H1 (cell line): ENCODE results near the gene LRRC3C. TPM values are rescaled to one million over a fixed set of nuclear protein-coding genes. Genes with fewer than 3 reads are reported as not detected.

Source experiments
- CTCF ChIA-PET: fragments of 300-600 bp; sonication (Branson Sonifier 250); formaldehyde crosslinking; loops from one replicate; lab custom pipeline; 2021; ENCODE audit not compliant: partially characterized antibody; lab: Charles Lee
- POLR2A ChIA-PET: fragments of 300-600 bp; sonication (Branson Sonifier 250); formaldehyde crosslinking; loops from one replicate; lab custom pipeline; 2021; ENCODE audit warnings: inconsistent platforms; ENCODE audit not compliant: partially characterized antibody; lab: Charles Lee
- DNase-seq, 2 experiments: peaks; one replicate each; pipeline versions ENCODE4 v3.0.0 to v3.0.0-alpha.2; 2010 to 2022; ENCODE audit warnings: low spot score in 2 of 2, low read depth in 1 of 2, mixed read lengths in 1 of 2
- FAIRE-seq: peaks from 2 replicates; lab custom pipeline; 2011; peaks lifted over from hg19 to GRCh38; lab: Jason Lieb, UNC
- H2AFZ ChIP-seq: 2 replicates; pipeline ENCODE4 v1.8.1; 2012; ENCODE audit warnings: low read length, inconsistent platforms
- H2AK5ac ChIP-seq: 2 replicates; pipeline ENCODE4 v1.6.1; 2013; ENCODE audit warnings: low read depth, low read length
- H2BK120ac ChIP-seq: replicated peaks from 2 replicates; pipeline ENCODE3; 2013; ENCODE audit warnings: low read depth, low read length, inconsistent platforms
- H2BK12ac ChIP-seq: 2 replicates; pipeline ENCODE4 v1.6.1; 2013; ENCODE audit warnings: low read depth, low read length
- H2BK15ac ChIP-seq: 2 replicates; pipeline ENCODE4 v1.6.1; 2013; ENCODE audit warnings: low read length
- H2BK20ac ChIP-seq: 2 replicates; pipeline ENCODE4 v1.6.1; 2013; ENCODE audit warnings: low read length
- H2BK5ac ChIP-seq: 2 replicates; pipeline ENCODE4 v1.6.1; 2013; ENCODE audit warnings: low read depth, low read length
- H3K14ac ChIP-seq: 2 replicates; pipeline ENCODE4 v1.6.1; 2013; ENCODE audit warnings: inconsistent platforms; ENCODE audit not compliant: insufficient read length
- H3K18ac ChIP-seq: 2 replicates; pipeline ENCODE4 v1.6.1; 2013; ENCODE audit warnings: low read length; ENCODE audit errors: extremely low read depth
- H3K23ac ChIP-seq: 2 replicates; pipeline ENCODE4 v1.6.1; 2013; ENCODE audit warnings: inconsistent platforms; ENCODE audit not compliant: insufficient read length
- H3K23me2 ChIP-seq: 2 replicates; pipeline ENCODE4 v1.6.1; 2013; ENCODE audit warnings: low read depth, low read length
- H3K27ac ChIP-seq: 2 replicates; pipeline ENCODE4 v1.6.1; 2011; ENCODE audit warnings: low read depth, low read length, inconsistent platforms
- H3K27me3 ChIP-seq, 4 experiments: replicated peaks in 1 of 4; 1 replicate in 1 of 4; 2 replicates in 3 of 4; pipeline versions ENCODE4 v1.6.1 to v1.8.1; 2011 to 2013; ENCODE audit warnings: low read length in 3 of 4, mild to moderate bottlenecking in 3 of 4, inconsistent platforms in 2 of 4, mixed read lengths in 2 of 4, moderate library complexity in 1 of 4; ENCODE audit not compliant: control insufficient read depth in 3 of 4, insufficient read depth in 3 of 4; ENCODE audit errors: extremely low read depth in 1 of 4
- H3K36me3 ChIP-seq, 4 experiments: 2 replicates each; pipeline versions ENCODE4 v1.6.1 to v1.8.1; 2011 to 2013; ENCODE audit warnings: mild to moderate bottlenecking in 4 of 4, low read length in 3 of 4, moderate library complexity in 2 of 4, control low read depth in 1 of 4, inconsistent platforms in 1 of 4; ENCODE audit not compliant: insufficient read depth in 4 of 4, control insufficient read depth in 2 of 4
- H3K4ac ChIP-seq: replicated peaks from 2 replicates; pipeline ENCODE3; 2013; ENCODE audit warnings: low read length, low read depth, mixed read lengths, inconsistent platforms; ENCODE audit not compliant: insufficient read length
- H3K4me1 ChIP-seq, 4 experiments: replicated peaks in 1 of 4; 1 replicate in 1 of 4; 2 replicates in 3 of 4; pipeline versions ENCODE4 v1.6.1 to v1.8.1; 2011 to 2013; ENCODE audit warnings: low read length in 3 of 4, inconsistent platforms in 2 of 4, mixed read lengths in 1 of 4; ENCODE audit not compliant: insufficient read depth in 4 of 4, control insufficient read depth in 3 of 4
- H3K4me2 ChIP-seq, 2 experiments: 2 replicates each; pipeline versions ENCODE4 v1.6.1 to v1.8.1; 2011 to 2013; ENCODE audit warnings: low read depth in 2 of 2, low read length in 2 of 2, control low read depth in 1 of 2, inconsistent platforms in 1 of 2, mild to moderate bottlenecking in 1 of 2; ENCODE audit not compliant: insufficient read depth in 1 of 2
- H3K4me3 ChIP-seq, 4 experiments: fragments of 200-600, 300-600 bp in 1 of 4; sonication (generic), shearing (Covaris generic), sonication (Bioruptor Twin) in 1 of 4; 2 replicates each; pipeline versions ENCODE4 v1.5.1 to v1.8.1; 2011 to 2016; ENCODE audit warnings: low read length in 4 of 4, low read depth in 3 of 4, control low read depth in 2 of 4, inconsistent platforms in 2 of 4, mild to moderate bottlenecking in 2 of 4, mixed read lengths in 1 of 4, moderate library complexity in 1 of 4; ENCODE audit not compliant: insufficient read depth in 2 of 4; ENCODE audit errors: extremely low read depth in 1 of 4
- H3K56ac ChIP-seq: replicated peaks from 2 replicates; pipeline ENCODE3; 2013; ENCODE audit warnings: low read depth, mild to moderate bottlenecking, mixed read lengths, low read length, inconsistent platforms; ENCODE audit not compliant: insufficient read length
- H3K79me1 ChIP-seq: 2 replicates; pipeline ENCODE4 v1.6.1; 2013; ENCODE audit warnings: low read depth, low read length, control low read depth
- H3K79me2 ChIP-seq, 2 experiments: 2 replicates each; pipeline versions ENCODE4 v1.6.1 to v1.8.1; 2012 to 2013; ENCODE audit warnings: low read length in 2 of 2, mild to moderate bottlenecking in 2 of 2, inconsistent platforms in 1 of 2; ENCODE audit not compliant: insufficient read depth in 2 of 2, control insufficient read depth in 1 of 2
- H3K9ac ChIP-seq, 4 experiments: replicated peaks in 1 of 4; 1 replicate in 1 of 4; 2 replicates in 3 of 4; pipeline versions ENCODE4 v1.6.1 to v1.8.1; 2011 to 2013; ENCODE audit warnings: low read depth in 3 of 4, low read length in 3 of 4, control low read depth in 2 of 4, mild to moderate bottlenecking in 2 of 4, moderate library complexity in 2 of 4, inconsistent platforms in 1 of 4; ENCODE audit errors: extremely low read depth in 1 of 4
- H3K9me3 ChIP-seq, 2 experiments: 2 replicates each; pipeline versions ENCODE4 v1.6.1 to v1.8.1; 2012 to 2013; ENCODE audit warnings: mild to moderate bottlenecking in 2 of 2, moderate library complexity in 2 of 2, control low read depth in 1 of 2, inconsistent platforms in 1 of 2, low read depth in 1 of 2, low read length in 1 of 2, mixed read lengths in 1 of 2; ENCODE audit not compliant: insufficient read depth in 2 of 2
- H4K20me1 ChIP-seq, 2 experiments: replicated peaks in 1 of 2; 2 replicates each; pipeline versions ENCODE3 to v1.8.1; 2011 to 2013; ENCODE audit warnings: inconsistent platforms in 2 of 2, low read length in 2 of 2, mild to moderate bottlenecking in 1 of 2; ENCODE audit not compliant: insufficient read depth in 2 of 2, control insufficient read depth in 1 of 2
- H4K5ac ChIP-seq: 2 replicates; pipeline ENCODE4 v1.6.1; 2013; ENCODE audit warnings: low read length, low read depth, mixed read lengths, inconsistent platforms; ENCODE audit not compliant: insufficient read length
- H4K8ac ChIP-seq: 2 replicates; pipeline ENCODE4 v1.8.0; 2013; ENCODE audit warnings: mild to moderate bottlenecking, moderate library complexity, low read length, inconsistent platforms; ENCODE audit not compliant: insufficient read depth; ENCODE audit errors: extremely low read depth
- H4K91ac ChIP-seq: replicated peaks from 2 replicates; pipeline ENCODE3; 2013; ENCODE audit warnings: low read length, mixed read lengths, inconsistent platforms; ENCODE audit not compliant: insufficient read length
- CREB1 ChIP-seq: IDR thresholded peaks from 2 replicates; pipeline ENCODE4 v1.6.1; 2012; ENCODE audit warnings: inconsistent platforms
- FOSL1 ChIP-seq: IDR thresholded peaks from 2 replicates; pipeline ENCODE4 v1.6.1; 2011; ENCODE audit warnings: mild to moderate bottlenecking, low read depth, low read length, moderate library complexity; ENCODE audit not compliant: insufficient read depth
- NANOG ChIP-seq: IDR thresholded peaks from 2 replicates; pipeline ENCODE4 v1.6.1; 2011; ENCODE audit warnings: low read length, low read depth, mild to moderate bottlenecking, inconsistent platforms; ENCODE audit not compliant: insufficient read depth, poor library complexity, severe bottlenecking
- POLR2AphosphoS5 ChIP-seq: IDR thresholded peaks from 2 replicates; pipeline ENCODE4 v1.6.1; 2011; ENCODE audit warnings: low read depth, low read length
- TAF1 ChIP-seq: IDR thresholded peaks from 2 replicates; pipeline ENCODE4 v1.6.1; 2011; ENCODE audit warnings: mild to moderate bottlenecking, low read depth, low read length
- ZNF274 ChIP-seq: IDR thresholded peaks from 2 replicates; pipeline ENCODE4 v1.7.0; 2012; ENCODE audit warnings: low read length, borderline replicate concordance; ENCODE audit errors: extremely low read depth
- WGBS, 2 experiments: shearing (Covaris generic) in 1 of 2; methylation state at CpG; one replicate each; pipeline versions ENCODE4 v1.1.6 to v1.1.7; 2013 to 2015; ENCODE audit warnings: low lambda C conversion rate in 2 of 2, mixed read lengths in 2 of 2, inconsistent platforms in 1 of 2, low coverage in 1 of 2, missing lambda C conversion rate in 1 of 2; ENCODE audit not compliant: insufficient replicate concordance in 2 of 2, insufficient coverage in 1 of 2, insufficient read length in 1 of 2; ENCODE audit errors: extremely low coverage in 1 of 2, missing lambda C conversion rate in 1 of 2; 5-methylcytosine and 5-hydroxymethylcytosine counted together
- polyA plus RNA-seq, 7 experiments: library from polyadenylated mRNA; depleted of rRNA in 3 of 7; stranded (reverse) in 5 of 7; unstranded in 2 of 7; fragments of >200 nt in 5 of 7; fragments of 200-250 nt in 2 of 7; gene quantifications; 1 replicate in 5 of 7; 2 replicates in 1 of 7; 4 replicates in 1 of 7; pipeline versions ENCODE4 v1.2.1 to v1.2.3, GENCODE V29; 2011 to 2013; ENCODE audit warnings: missing spikeins in 2 of 7, mixed read lengths in 2 of 7
- total RNA-seq: library from RNA; stranded (reverse); fragmentation: NEBNext Ultra II Directional; extraction: Animal tissue kit (Norgen Biotek cat#: 25700); gene quantifications from 2 replicates; pipeline ENCODE4 v1.2.1, GENCODE V29; 2021

Gene LRRC3C
- total and polyA plus RNA-seq, 2 of the 8 experiments (the other 6 are each of a cell fraction or from before 2014, with no cell fraction given): not detected

- Histone ChIP-seq H2BK12ac (no peak overlapping the region; the same call in 1 of the 2 replicates), H3K9ac (peak overlapping the region; percentile 45 to 73 (median 56)), H3K18ac (no peak overlapping the region; the same call in 1 of the 2 replicates), H3K79me1 (peaks cover 13% of the 10 kb centered on the region), H3K4me2 (peak overlapping the region; percentile 64 to 82), H2BK15ac (no peak overlapping the region; the same call in 1 of the 2 replicates), H3K4ac (no peak overlapping the region), H3K14ac (no peak overlapping the region), H4K5ac (peak overlapping the region; percentile 68), H3K79me2 (peaks cover 0 to 30% of the 10 kb centered on the region in 2 experiments; a peak in 2 of 4 replicates), H3K4me1 (peaks cover 9 to 26% (median 14%) of the 10 kb centered on the region in 4 experiments), H3K27me3 (no peaks in the 10 kb centered on the region), H3K27ac (peak overlapping the region; percentile 64; the same call in 1 of the 2 replicates), H3K4me3 (peak overlapping the region; percentile 54 to 94 (median 84)), H2BK5ac (no peak overlapping the region; the same call in 1 of the 2 replicates), H4K91ac (peak overlapping the region; percentile 57), H3K36me3 (peaks cover 2 to 8% (median 5%) of the 10 kb centered on the region in 4 experiments; a peak in 7 of 8 replicates), H4K20me1 (peaks cover 18 to 19% of the 10 kb centered on the region in 2 experiments), H2BK120ac (no peak overlapping the region), H2AK5ac (no peak overlapping the region), H3K56ac (peak overlapping the region; percentile 50), H3K23ac (no peak overlapping the region), H3K9me3 (no peaks in the 10 kb centered on the region), H2BK20ac (no peak overlapping the region), H2AFZ (peak overlapping the region; percentile 89), H4K8ac (no peak overlapping the region; the same call in 1 of the 2 replicates), H3K23me2 (peaks cover 8% of the 10 kb centered on the region; the same call in 1 of the 2 replicates)
- no peak for FAIRE-seq
- POLR2A ChIA-PET: interaction anchor here (1.0 to 2.8 kb wide), 4 partner anchors 10 to 348 kb away, joined by 3 to 10 read pairs (median 5); no protein-coding TSS in a partner anchor
- WGBS, 2 experiments: 37% methylated on average over 17 of the region's 17 CpGs; no CpG with 5 or more reads in 1 of the 2 experiments
- CTCF ChIA-PET: interaction anchor here (0.6 to 1.3 kb wide), 4 partner anchors 10 to 25 kb away, joined by 3 to 5 read pairs (median 4); partner anchors contain the start of gene GSDMB
- DNase-seq: peak in 1 of 2 experiments; percentile 81
- no peak for TF ChIP-seq FOSL1
- peak; percentile 9; the same call in 1 of the 2 replicates for TF ChIP-seq TAF1
- no peak for TF ChIP-seq ZNF274
- TF ChIP-seq POLR2AphosphoS5: no peak
- TF ChIP-seq NANOG: no peak
- TF ChIP-seq CREB1: no peak
Measured at GRCh38 chr17:39927929-39928857, 661 bp downstream of the LRRC3C start.
